Right renal pelvis (tissue), 4 donors: ENCODE measurements around the gene YPEL1. TPM values are rescaled to one million over a fixed set of nuclear protein-coding genes. Genes with fewer than 3 reads are reported as not detected.
"Not testable (repeated sequence)": the region's sequence is repeated elsewhere in the genome, so short reads cannot be mapped to it uniquely, and the experiment has no call there.

Experiments used
- DNase-seq, 4 donors: peaks; one replicate each; pipeline ENCODE4 v3.0.0-alpha.2; 2013; ENCODE audit warnings: low read depth in 4 of 4, low spot score in 3 of 4, missing footprints in 1 of 4
- polyA plus RNA-seq, 4 donors: library from polyadenylated mRNA; unstranded; fragments of 120-200 nt; gene quantifications; one replicate each; pipeline ENCODE4 v1.2.1, GENCODE V29; 2013; ENCODE audit not compliant: insufficient read length in 4 of 4

The YPEL1 gene
- polyA plus RNA-seq, 4 donors = 13.1 to 15.4 (median 14.6) TPM

DNA sequence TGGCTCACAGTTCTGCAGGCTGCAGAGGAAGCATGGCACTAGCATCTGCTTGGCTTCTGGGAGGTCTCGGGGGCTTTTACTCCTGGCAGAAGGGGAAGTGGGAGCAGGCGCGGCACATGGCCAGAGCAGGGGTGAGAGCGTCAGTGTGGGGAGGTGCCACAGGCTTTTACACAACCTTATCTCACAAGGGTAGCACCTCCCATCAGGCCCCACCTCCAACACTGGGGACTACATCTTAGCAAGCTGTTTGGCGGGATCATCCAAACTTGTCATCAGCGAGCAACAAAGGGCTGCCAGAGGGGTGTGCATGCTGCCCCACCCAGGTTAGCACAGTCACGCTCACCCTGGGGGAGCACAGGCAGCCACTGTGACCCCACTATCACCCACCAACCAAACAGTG, 18.9 kb upstream of the YPEL1 start:
- DNase-seq = no peak

DNA sequence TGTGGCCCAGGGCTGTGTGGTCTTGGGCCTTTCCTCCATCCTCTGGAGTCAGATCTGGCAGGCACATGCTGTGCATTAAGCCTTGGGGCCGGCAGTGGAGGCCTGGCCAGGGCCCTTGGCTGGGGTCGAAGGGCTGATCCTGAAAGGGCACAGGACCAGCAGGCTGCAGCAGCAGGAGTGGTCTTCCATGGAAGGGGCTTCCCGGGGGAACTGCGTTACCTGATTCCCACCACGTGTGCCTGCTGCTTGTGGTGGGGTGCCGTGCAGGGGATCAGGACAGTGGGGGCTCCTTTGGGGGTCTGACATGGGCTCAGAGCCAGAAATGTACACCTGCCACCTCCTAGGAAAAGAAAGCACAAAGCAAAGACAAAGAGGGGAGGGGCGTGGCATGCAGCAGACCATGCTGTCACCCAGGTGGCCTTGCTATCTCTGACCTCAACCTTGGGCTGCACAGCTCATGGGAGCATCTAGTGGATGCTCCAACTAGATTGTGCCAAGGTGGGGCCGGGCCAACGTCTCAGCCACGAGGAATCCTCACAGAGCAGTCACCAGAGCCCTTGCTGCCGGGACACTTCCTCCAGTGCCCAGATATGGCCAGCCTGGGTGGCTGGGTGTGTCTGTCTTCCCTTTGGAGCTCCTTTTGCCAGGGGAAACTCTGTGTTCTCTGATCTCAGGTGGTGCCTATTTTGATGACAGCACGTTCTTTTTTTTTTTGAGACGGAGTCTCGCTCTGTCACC, 17.9 kb upstream of the YPEL1 start:
- no peak for DNase-seq

DNA sequence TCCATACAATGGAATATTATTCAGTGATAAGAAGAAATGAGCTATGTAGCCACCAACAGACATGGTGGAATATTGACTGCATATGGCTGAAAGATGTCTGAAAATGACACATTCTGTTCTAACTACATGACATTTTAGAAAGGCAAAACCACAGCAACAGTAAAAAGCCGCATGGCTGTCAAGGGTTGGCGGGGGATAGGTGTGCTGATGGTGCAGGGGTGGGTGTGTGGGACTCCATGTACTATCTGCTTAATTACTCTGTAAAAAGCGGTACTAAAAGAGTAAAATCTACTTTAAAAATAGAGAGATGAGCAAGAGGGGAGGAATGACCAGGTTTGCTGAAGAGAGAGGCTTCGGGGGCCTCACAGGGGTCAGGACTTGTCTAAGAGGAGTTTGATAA, 16.7 kb upstream of the YPEL1 start:
- no peak for DNase-seq

DNA sequence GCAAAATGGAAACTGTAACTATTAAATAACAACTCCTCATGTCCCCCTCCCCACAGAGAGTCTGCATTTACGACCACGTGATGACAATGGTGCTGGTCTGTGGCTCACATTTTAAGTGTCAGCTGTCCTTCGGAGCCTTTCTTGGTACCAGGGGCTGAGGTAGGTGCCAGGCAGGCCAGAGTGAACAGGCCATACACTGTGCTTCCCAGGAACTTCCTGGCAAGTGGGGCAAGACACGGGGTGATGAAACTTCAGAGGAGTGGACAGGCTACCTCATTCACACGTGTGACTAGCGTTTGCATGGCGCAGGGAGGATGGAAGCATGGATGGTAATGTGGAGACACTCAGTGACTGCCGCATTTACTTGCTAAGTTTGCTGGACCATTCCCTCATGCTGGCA, 10.4 kb upstream of the YPEL1 start:
- DNase-seq = no peak

DNA sequence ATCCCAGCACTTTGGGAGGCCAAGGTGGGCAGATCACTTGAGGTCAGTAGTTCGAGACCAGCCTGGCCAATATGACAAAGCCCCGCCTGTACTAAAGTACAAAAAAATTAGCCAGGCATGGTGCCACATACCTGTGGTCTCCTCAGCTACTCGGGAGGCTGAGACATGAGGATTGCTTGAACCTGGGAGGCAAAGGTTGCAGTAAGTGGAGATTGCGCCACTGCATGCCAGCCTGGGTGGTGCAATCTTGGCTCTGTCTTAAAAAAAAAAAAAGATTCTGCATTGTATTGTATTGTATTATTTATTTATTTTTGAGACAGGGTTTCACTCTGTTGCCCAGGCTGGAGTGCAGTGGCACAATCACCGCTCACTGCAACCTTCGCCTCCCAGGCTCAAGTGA, 9.3 kb upstream of the YPEL1 start:
- DNase-seq = not testable (repeated sequence)

DNA sequence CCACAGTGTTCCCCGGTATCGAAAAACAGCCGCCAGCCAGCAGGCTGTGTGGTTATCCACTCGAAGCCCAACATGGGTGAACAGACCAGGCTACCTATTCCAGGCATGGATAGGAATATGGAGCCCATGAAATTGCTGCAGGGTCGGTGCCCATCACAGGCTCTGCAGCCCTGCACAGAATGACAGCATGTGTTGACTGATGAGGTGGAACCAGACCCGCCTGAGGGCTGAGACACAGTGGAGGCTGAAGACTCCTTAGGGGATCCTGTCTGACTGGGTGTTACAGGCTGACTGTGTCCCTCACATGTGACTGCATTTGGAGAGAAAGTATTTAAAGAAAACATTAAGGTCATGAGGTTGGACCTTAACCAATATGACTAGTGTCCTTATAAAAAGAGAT, 6.2 kb upstream of the YPEL1 start:
- no peak for DNase-seq

DNA sequence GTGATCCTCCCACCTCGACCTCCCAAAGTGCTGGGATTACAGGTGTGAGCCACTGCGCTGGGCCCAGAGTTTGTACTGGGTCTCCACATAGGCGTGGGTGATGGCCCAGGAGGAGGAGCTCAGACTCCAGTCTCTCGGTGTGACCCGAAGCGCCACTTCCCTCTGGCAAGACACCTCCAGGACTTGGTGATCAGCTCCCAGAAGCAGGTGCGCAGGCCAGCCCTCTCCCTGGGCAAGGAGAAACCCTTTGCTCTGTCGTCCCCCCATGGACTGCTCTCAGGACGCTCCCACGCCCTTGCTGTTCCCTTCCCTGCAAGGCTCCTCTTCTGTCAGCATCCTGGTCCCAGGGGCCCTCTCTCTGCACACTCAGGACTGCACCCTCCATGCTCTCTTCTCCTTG, 5.5 kb upstream of the YPEL1 start:
- no peak for DNase-seq

DNA sequence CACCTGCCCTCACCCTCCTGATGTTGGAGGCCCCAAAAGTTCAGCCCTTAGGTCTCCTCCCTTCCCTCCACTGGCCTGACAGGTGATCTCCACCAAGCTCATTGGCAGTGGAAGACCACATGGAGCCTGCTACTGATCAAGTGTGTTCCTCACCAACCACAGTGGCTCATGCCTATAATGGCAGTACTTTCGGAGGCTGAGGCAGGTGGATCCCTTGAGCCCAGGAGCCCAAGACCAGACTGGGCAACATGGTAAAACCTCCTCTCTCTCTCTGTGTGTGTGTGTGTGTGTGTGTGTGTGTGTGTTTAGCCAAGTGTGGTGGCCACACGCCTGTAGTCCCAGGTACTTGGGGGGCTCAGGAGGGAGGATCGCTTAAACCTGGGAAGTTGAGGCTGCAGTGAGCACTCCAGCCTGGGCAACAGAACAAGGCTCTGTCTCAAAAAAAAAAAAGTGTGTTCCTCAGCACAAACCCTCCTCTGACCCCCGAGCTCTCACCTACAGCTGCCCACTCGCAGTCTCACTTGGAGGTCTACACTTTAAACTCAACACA, 4.3 kb upstream of the YPEL1 start:
- DNase-seq = no peak

DNA sequence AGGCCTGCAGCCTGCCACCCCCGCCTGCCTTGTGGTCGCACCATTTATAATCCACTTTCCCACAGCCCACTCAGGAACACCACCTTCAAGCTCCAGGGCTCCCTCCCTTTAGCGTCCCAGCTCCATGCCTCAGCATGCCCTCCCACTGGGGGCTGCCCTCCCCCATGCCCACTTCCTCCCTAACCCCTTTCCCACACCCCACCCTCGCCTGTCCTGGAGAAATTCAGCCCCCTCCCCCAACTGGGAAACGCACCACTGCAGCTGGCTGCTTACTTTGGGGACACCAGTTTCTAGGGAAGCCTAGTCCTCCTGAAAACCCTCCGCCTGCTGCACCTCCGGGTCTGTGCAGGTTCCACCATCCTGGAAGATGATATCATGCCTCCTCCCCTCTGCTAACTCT, 3.4 kb upstream of the YPEL1 start:
- no peak for DNase-seq

DNA sequence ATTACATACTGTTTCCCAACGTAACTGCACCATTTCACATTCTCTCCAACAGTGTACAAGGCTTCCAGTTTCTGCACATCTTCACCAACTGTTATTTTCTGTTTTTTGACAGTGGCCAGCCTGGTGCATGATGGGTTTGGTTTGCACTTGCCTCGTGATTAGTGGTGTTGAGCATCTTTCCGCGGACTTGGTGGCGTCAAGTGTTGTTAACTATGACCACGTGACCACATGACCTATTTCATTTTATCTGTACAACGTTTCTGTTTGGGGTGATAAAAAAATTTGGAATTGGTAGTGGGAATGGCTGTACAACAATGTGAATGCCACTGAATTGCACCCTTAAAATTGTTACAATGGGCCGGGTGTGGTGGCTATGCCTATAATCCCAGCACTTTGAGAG, 2.5 kb upstream of the YPEL1 start:
- no peak for DNase-seq

DNA sequence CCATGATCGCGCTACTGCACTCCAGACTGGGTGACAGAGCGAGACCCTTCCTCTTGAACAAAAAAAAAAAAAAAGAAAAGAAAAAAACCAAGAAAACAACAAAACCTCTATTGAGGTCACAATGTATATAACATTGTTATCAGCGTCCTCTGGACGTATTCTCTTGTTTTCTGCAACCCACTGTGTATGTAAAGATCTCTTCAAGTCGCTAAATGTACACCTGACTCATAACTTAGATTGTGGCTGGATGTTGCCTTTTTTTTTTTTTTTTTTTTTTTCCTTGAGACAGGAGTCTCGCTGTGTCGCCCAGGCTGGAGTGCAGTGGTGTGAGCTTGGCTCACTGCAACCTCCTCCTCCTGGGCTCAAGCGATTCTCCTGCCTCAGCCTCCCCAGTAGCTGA, 1.4 kb upstream of the YPEL1 start:
- no peak for DNase-seq

DNA sequence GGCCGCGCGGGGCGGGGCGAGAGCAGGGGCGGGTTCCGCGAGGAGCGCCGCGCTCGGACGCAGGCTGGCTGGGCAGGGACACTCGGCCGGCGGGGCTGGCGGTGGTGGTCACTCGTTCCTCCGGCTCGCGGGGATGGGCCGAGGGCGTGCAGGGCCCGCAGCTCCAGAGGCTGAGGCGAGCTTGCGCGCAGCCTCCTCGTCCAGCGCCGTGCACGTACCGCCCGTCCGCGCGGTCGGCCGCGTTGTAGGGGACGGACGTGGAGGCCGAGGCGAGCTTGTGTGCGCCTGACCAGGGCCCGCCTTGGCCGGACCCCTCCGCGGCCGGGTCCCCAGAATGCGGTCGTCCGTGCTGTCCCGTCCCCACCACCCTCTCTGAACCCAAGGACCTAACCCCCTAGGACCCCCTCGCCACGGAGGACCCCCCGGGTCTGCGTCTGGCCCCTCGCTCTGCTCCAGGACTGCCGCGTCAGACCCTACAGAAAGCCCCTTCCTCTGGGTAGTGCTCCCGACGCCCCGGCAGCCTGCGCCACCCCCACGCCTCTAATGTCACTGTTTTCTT, 569 bp upstream of the YPEL1 start:
- no peak for DNase-seq

DNA sequence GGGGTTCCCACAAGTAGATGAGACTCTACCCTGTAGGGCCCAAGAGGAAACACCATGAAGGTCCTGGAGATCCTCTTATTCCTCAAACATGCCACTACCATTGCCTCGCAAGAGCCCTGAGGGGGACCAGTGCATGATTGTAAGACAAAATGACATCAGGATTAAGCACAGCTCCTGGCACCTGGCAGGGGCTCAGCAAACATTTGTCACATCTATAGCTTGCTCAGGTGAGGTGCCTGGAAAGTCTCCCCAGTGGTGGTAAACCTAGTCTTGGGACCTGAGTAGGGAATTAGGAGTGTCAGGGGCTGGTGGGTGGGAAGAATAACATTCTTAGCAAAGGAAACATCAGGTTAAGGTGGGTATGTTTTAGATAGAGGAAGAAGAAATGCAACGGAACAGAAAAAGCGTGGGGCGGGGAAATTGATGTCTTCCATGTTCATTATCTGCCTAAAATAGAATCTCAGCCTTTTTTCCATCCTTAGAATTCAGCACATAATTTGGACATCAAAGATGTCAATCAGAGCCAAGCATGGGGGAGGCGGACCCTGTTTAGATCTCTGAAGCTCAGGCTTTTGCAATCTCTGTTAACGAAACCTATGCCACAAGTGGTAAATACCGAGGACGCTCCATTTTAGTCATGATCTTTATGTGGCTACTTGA, 924 bp downstream of the YPEL1 start:
- DNase-seq = no peak

DNA sequence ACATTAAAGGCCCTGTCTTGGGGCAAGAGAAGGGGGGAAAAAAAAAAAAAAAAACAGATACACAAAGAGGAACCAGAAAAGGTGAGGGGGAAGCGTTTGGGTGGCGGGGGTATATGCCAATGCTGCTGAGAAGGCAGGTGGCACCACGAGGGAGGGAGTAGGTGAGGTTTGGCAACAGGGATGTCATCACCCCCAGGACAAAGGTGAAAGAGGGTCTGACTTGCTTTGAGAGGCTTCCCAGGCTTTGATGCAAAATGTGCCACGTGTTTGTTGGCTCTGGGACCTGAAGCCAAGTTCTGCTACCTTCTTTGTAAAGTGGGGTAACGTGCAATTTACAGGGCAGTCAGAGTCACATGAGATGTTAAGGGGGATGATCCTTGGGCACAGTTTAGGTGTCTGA, 4.1 kb downstream of the YPEL1 start:
- DNase-seq = no peak

DNA sequence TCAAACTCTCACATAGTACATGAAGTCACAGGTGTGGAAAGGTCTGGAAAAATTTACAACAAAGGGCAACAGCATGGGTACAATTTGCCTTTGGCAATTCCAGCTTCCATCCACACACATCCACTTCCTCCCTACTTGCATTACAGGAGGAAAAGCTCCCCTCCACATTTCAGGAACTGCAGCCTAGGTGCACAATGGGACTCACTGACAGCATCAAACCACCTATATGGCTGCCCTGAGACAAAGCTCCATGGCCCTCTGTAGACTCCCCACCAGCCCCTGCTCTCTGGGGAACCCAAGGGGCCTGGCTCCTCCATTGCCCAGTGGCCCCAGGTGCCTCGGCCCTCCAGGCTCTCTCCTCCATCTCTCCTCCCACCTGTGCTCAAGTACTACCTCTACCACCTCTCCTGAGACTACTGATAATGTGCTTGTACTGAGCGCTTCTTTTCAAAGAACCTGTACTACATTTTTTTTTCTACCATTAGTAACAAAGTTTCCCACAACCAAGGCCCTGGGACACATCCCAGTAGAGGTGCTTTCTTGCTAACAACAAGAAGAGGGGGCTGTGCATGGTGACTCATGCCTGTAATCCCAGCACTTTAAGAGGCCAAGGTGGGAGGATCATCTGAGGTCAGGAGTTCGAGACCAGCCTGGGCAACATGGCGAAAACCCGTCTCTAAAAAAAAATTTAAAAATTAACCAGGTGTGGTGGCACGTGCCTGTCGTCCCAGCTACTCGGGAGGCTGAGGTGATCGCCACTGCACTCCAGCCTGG, 4.9 kb downstream of the YPEL1 start:
- DNase-seq = no peak

DNA sequence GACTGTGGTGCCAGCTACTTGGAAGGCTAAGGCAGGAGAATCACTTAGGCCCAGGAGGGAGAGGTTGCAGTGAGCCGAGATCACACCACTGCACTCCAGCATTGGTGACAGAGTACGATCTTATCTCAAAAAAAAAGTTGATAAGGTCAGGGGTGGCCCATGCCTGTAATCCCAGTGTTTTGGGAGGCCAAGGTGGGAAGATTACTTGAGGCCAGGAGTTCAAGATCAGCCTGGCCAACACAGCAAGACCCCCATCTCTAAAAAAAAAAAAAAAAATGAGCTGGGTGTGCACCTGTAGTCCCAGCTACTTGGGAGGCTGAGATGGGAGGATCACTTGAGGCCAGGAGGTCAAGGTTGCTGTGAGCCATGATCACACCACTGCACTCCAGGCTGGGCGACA, 6.4 kb downstream of the YPEL1 start:
- DNase-seq = not testable (repeated sequence)

DNA sequence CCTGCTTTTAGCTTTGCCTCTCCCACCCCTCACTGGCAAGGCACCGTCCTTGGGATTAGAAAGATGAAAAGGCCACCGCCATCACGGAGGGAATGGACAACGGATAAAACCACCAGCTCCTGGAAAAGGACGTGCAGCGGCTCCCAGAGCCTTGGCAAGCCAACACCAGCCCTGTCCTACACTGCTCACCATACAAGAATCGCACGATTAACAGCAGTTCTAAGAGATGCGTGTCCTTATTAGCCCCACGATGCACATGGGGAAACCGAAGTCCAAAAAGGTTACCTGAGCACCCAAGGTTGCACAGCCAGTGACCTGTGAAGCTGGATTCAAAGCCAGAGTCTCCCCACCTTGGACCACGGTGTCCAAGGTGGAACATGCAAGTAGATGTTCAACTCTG, 7.3 kb downstream of the YPEL1 start:
- no peak for DNase-seq

DNA sequence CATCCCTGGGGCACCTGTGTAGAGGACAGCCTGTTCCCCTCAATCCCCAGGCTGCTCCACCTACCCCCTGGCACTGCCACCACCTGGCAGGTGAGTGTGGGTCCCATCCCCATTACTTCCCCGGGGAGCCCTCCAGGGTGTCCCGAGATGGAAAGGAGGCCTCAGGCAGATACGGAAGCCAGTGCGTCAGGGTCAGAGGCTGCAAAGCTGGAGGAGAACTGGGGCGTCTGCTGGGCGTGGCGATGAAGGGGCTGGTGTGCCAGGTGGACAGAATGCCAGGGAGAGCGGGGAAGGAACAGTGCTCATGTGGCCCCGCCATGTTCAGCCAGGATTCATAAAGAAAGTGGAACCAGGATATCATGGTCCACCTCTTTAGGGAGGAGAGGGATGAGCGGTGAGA, 7.8 kb downstream of the YPEL1 start:
- no peak for DNase-seq

DNA sequence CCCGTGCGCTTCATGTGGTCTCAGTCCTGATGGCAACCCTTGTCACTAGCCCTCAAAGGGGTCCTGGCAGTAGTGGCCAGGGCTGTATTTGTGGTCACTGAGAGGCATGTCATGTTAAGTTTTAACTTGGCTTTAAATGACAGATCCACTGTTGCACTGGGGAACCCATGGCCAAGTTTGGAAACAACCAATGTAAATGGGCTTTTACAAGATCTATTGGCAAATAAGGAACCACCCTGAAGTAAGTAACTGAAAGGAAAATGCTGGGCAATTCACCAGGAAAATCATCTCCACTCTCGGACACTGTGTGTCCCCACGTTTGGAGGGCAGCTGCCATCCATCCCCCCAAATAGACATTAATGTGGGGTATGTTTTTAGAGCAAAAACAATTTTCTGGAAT, 8.4 kb downstream of the YPEL1 start:
- DNase-seq = no peak

DNA sequence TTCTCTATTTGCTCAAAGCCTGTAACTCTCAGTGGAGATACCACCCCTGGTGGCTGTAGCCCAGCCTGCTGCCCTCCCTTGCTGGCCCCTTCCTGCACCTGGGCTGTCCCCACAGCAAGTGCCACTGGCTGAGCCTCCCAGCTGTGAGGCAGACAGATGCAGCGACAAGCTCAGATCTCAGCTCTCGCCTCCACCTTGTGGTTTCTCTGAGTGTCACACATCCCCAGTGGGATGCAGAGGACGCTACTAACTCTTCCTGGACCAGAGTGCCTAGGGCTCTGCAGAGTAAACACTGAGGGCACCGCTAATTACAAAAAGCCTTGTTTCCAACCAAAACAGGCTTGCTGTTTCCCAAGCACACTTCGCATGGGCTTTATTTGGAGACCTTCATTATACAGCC, 8.9 kb downstream of the YPEL1 start:
- DNase-seq = no peak

DNA sequence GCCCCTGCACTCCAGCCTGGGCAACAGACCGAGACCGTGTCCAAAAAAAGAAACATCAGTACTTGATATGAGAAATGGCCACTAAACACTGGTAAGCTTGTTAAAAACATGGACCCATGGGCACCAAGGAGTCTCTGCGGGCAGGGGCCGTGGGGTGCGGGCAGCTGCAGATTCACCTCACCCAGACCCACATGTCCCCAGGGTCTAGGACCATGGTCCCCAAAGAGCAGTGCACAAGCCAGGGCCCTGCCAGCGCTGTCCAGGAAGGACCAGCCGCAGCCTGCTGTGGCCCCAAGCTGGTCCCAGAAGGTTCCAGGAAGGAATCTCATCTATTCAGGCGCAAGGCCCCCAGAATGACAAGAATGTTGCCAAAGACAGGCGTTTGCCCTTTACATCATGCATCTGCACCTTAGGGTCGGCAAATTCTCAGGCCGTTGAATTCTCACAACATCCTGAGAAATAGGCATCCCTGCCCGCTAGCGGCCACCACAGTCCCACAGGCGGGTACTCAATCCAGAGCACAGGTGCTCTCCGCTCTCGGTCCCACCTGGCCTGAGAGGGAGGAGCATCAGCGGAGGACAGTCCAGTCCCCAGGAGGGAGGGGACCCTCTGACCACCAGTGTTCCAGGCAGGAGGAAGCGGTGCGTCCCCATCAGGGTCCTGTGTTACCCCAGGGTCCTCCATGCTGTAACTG, 9.5 kb downstream of the YPEL1 start:
- DNase-seq = no peak
